CD4-positive, alpha-beta T cell treated with Interleukin-17A for 1 hour (primary cell): Measurements from ENCODE around the gene NTM.
"Not testable (repeated sequence)": the region's sequence is repeated elsewhere in the genome, so short reads cannot be mapped to it uniquely, and the experiment has no call there.

Experiments used
- DNase-seq: peaks from one replicate; pipeline ENCODE4 v3.0.0-alpha.2; 2020

Gene NTM

DNA sequence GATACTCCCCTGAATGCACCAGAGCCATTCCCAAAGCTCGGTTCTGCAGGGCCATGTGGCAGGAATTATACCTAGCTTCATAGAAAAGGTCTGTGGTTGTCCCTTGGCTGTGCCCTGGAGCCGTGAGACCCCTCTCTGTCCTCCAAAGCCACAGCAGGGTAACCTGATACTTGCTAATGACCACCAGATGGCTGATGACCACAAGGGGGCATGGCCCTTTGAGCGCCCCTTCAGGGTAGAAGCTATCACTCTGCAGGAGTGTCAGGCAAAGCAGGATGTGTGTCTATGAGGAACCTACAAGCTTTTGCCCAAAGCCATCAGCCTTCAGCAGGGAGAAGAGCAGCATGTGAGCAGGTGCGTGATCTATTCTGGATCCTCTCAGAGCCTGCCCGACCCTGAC lies 95.3 kb downstream of the NTM start:
- no peak for DNase-seq

DNA sequence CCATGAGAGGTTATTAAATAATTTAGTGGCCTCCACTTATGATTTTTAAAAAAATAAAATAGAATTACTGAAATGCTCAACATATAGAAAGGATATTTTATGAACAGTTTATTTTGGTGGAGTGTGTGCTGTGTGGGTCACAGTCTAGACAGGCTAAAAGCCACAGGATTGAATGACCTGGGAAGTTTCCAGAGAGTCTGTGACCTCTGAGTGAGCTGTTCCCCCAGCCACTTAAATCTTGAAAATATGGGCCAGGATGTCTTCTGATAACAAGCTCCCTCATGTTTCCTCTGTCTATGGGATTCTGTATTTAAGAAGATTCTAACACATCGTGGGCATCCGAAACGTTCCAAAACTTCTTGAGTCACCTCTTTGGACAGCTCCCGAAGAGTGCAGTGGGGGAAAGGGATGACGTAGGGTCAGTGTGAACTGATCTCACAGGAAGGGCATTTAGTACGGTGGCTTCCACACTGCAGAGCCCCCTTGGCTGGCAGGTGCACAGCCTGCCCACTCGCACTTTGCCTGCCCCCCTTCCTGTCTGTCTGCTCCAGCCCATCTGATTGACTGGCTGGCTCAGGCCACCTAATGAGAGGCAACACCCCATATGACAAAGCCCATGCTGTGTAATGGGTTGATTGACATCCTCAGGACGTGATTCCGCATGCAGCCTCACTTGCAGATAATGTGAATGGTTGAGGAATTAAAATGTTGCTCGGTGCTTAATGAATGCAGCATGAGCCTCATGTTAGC lies 97.4 kb downstream of the NTM start:
- DNase-seq = no peak

DNA sequence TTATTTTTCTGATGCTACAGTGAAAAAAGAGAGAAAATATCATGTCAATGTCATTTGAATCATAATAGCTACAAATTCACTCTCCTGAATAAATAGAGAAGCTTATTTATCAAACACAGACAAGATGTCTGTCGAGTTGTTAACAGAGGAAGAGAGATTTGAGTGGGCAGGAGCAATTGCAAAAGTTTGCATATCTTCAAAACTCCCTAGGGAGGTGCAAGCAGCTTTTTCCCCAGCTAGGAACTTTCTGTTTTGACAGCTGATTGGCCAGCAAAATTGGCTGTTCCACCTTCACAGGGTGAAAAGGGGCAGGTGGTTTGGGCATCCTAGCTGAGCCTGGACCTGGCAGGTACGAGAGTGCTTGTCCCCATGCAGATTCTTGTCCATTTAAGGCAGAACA lies 98.2 kb downstream of the NTM start:
- no peak for DNase-seq

DNA sequence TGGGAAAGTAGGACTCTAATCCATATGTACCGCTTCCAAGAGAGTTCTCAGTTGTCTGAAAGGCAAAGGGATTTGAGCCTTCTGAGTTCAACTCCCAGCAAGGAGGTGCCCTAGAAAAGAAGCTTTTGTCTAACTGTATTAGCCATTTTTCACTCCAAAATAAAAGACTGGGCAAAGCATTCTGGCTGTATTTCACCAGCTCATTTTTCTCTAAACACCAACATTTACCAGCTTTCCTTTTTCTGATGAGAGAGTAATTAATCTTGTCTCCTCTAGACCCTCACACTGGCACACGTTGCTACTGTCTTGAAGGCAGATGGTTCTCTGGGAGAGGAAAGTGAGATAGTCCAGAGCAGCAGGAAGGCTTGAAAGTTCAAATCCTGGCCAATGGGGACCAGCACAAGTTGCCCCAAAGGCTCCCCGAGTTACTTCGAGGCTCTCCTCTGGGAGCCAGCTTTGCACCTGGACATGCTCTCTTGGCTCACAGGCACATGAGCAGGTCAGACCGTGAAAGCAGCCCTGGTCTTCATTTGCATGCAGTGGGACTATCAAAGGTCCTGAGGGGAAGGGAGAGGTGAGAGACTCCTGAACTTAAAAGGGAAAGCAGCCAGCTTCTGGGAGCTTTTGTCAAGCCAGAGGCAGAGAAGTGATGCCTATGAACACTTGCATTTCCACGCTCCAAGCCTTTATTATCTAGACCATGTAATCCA lies 100.0 kb downstream of the NTM start:
- no peak for DNase-seq

DNA sequence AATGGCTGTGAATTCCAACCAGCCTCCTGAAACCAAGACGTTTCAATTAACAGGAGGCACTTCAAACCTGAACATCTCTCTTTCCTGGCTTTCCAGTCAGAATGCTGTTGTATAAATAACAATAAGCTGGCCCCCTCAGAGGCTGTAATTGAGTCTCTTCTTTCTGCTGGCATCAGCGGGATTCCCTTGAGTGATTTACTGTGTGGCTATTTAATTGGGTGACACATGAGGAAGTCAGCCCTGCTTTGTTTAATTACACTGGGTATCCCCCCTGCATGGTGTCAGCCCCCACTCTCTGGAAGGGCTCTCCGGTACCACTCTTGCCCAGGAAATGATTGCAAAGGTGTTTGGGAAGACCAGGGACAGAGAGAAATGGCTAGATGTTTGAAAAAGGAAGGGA lies 101.6 kb downstream of the NTM start:
- no peak for DNase-seq

DNA sequence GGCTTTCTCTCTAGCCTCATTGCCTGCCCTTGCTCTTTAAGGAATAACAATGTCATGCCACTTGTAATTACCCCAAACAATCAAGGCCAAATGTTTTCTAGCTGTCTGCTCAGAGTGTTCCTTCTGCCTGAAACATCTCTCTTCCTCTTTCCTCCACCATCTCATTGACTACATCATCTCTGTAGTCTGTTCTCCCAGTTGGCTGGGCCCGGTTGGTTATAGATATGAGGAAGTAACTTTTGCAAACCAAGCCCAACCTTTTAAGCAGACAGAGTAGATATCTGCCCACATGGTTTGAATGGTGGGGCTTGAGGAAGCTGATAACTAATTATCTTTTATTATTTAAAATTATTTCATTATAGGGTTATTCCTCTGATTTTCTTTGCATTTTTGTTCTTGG lies 104.5 kb downstream of the NTM start:
- DNase-seq = no peak

DNA sequence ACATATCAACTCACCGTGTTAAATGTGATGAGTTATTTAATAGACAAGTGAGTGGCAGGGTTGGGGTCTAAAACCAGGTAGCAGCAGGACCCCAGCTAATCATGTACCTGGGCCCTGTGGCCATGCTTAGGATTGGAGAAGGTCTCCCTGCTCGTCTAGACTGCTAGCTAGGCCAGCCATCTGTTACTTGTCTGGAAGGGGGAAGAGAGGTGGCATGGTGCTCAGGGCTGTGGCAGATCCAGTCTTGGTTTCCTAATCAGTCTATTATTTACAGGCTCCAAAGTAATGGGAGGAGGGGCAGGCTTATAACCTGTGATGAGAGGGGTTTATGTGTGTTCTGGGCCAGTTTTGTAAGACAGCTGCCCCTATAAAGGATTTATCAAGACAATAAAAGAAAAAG lies 105.9 kb downstream of the NTM start:
- DNase-seq = no peak

DNA sequence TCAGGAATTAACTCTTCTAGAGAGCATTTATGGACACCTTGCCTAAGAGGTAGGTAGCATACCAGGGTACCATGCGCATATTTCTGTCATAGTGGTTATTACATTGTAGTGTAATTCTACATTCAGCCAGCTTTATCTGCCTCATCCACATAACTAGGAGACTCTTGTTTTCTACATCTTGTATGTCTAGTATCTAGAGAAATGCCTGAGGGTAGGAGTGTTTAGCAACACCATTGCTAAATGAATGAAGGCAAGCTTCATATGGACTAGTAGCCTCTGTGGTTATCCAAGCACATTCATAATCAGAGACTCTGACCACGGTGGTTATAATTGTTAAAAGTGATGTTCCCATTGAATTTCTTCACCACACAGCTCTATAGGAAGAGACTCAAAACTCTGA lies 107.9 kb downstream of the NTM start:
- DNase-seq = no peak

DNA sequence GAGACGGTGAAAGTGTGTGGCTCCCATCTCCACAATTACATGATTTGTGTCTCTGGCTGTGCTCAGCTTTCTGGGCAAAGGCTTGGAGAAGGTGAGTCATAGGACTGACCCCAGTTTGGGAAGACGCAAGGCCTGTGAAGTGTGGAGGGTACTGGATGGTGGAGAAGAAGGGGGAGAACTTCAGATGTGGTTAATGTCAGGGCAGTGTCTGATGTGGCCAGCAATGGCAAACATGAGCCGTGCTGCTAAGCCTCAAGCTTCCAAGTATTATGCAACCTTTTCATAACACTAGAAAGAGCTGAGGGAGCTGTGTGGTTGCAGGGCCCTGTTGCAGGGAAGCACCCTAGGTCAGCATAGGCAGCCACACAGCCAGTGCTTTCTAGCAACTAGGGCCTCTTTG lies 110.9 kb downstream of the NTM start:
- no peak for DNase-seq

DNA sequence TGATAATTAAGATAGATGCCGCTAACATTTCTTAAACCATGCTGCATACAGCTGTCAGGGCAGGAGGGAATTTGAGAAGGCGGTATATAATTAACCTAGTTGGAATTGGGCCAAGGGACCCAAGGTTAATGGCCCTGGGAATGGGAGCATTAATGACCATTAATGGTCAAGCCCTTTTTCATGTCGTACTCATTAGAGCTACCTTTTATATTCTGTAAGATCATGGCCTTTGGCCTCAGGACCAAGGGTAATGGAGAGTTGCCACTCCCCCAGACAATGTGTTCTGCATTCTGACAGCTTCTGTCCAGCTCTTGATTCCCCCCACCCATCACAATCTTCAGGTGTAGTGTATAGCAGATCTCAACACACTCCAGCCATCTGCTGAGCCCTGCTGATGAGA lies 111.6 kb downstream of the NTM start:
- DNase-seq = no peak

DNA sequence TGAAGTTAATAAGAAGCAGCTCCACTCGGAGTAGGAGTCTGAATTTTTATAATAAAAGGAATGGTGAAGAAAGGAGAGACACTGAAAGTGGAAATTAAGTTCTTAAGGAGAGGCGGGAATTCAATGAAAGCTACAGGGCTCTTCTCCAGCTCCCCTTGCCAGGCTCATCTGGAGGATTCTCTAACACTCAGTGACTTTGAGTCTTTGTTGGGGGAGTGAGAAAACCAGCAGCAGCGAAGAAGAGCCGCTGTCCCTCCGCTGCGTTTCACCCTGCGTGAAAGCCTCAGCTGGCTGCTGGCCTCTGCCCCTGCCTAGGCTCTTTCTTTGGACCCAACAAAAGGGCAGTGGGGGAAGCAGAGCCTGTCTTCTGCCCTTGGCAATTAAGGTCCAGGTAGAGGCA lies 113.0 kb downstream of the NTM start:
- DNase-seq = no peak

DNA sequence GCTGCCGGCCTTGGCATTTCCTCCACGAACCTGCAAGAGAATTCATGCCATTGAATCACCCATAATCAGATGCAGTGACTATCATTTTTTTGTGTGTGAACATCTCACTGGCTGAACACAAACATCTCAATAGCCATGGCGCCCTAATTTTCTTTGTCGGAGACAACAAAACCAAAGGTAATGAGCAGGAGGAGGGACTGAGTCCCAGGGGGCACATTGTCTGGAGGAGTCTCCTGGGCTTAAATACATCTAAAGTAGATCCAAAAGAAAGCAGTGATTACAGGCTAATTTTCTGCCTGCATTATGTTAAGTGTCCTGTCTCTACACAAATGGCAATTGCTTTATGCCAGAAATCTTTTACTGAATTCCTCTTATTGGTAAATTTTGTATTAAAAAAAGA lies 113.5 kb downstream of the NTM start:
- no peak for DNase-seq

DNA sequence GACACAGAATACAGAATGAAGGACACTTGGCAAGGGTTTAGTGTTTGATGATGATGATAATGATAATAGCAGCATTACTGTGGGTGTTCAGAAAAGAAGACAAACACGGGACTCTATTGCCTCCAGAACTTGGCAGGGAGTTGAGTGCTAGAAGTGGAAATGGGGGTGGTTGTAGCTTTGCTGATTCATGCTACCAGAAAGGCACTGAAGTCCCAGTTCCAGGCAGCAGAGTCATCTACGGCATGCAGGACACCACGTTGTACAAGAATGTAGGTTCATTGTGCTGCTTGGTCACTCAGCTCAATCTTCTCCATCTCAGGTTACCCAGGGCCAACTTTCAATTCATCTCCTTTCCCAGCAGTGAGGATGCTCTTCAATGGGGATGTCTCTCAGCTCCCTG lies 115.7 kb downstream of the NTM start:
- no peak for DNase-seq

DNA sequence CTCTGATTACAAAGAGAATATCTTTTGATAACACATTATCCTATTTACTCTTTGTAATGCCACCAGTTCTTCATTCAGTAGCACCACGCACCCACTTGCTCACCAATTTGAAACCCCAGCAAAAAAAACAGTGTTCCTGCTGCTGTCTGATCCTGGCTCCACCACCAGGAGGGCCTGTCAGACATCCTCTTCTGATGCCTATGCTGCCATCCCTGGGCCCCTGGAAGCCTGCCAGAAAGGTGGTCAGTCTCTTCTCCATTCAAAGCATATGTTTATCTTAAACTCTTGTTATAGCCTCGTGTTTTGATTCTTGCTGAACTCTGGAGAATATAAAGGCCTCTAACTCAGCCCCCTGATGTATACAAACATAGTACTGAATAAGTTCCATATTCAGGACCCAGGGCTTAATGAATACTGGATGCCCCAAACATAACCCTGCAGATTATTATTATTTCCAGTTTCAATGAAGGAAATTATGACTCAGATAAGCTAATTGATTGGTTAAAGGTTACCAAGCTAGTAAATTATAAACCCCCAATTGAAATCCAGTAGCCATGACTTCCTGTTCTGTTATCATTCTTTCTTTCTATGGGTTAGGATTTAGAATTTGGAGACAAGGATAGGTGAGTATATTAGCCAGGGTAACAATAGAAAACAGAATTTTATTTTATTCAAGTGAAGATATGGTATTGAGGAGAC lies 116.7 kb downstream of the NTM start:
- DNase-seq = no peak

DNA sequence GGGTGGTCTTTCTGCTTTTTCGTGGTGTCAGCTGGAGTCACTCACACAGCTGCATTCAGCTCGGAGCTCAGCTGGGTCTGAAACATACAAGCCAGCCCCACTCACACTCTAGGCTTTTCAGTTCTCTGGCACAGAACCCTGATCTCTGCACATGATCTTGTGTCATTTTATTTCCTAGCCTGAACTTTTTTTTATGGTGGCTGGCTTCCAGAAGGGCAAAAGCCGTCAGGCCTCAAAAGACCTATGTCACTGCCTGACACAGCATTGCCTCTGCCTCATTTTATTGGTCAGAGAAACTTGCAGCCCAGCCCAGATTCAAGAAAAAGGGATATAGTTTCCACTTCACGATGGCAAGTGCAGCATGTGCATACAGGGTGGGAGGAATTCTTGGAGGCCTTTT lies 117.8 kb downstream of the NTM start:
- no peak for DNase-seq

DNA sequence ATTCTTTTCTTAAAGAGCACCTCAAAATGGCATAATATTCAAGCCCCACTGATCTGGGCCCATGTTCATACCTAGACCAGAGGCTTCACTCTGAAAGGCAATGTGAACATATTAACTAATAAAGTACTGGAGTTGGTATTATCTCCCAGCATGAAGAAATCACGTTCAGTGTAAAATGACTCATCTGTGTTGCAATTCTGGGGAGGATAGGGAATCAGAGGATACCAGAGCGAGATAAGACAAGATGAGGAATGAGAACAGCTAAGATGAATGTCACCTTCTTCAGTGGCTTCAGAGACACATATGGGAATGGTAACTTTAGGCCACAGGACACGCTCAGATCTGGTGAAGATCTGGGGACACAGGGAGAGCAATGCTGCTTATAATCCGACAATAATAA lies 121.1 kb downstream of the NTM start:
- no peak for DNase-seq

DNA sequence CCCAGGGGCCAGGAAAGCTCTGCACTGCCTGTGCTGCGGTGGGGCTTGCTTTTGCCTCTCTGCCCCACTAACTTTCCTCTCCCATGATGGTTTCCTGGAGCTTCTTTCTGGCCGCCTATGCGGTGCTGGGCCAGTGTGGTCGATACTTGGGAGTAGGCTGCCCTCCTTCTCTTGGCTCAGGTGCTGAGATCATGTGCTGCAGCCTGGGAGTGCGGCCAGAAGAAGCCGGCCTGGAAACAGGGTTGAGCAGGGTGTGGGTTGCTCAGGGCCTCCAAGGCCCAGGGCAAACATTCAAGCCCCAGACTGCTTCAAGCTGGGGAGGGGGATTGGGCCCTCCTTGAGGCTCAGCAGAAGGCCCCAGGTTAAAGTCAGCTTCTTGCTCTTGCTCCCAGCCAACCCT lies 125.0 kb downstream of the NTM start:
- no peak for DNase-seq

DNA sequence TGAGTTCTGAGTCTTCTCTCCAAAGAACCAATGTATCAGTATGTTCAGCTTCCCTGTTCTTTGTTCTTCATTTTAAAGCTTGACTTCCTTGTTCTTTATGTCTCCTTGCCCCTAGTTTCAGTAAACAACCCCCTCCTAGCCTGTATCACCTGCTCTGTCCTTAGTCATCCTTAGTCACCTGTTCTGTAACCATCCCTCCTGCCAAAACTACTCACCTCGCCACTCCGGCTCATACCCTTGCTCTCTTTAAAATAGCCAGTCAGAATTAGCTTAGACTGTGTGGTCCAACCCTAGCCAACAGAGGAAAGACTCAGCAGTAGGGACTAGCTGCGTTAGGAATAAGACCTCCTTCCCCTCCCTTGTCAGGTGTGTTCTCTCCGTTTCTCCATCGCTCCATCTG lies 127.3 kb downstream of the NTM start:
- DNase-seq = not testable (repeated sequence)

DNA sequence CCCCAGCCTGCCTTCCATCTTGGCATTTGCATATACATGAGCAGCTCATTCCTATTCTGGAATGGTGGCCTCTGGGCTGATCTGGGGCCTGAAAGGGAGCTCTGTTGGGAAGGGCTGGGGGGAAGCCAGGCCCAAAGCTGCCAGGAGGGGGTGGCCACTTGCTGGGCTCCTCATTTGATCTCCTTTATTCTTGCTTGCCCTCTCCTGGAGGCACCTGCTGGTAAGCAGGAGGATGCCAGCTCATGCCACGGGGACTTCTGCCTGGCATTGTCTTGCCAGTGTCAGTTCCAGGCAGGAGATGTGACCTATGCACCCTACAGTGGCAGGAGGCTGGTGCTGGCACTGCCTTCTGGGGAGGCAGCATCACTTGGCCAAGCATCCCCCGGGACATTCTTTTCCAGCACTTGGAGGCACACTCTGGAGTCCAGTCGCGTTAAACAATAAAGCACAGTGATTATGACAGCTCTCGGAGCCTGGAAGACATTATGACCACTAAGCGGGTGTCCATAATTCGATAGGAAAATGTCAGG lies 128.3 kb downstream of the NTM start:
- DNase-seq = no peak

DNA sequence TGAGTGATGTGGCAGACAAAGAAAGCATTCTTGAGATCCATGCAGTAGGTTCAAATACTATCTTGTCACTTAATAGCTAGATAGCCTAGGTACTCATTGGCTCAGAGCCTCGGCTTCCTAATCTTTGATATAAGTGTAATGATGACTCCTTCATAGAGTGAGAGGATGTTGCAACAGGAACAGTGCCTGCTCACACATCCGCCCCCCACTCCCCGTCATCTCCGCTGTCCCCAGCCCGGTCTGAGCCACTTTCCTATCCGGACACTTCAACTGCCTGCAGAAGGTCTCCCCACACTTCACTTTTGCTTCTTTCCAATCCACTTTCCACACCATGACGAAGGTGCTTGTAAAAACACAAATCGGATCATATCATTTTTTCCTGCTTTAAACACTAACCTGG lies 128.8 kb downstream of the NTM start:
- DNase-seq = no peak

DNA sequence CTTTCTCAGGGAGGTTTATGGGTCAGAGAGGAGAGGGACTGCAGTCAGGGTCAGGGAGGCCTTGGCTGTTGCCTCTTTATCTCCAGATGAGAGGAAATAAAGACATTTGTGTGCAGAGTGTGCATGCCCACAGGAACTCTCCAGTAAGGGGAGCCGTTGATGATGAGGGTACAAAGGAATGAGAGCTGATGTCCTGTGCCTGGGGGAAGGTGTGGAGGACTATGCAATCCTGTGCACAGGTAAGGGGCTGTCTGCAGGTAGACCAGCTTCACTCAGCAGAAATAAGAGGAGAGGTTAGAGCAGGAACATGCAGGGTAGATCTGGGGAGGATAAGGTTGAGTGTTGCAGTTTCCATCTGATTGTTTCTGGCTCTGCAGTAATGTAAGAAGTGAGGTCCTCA lies 132.6 kb downstream of the NTM start:
- no peak for DNase-seq

DNA sequence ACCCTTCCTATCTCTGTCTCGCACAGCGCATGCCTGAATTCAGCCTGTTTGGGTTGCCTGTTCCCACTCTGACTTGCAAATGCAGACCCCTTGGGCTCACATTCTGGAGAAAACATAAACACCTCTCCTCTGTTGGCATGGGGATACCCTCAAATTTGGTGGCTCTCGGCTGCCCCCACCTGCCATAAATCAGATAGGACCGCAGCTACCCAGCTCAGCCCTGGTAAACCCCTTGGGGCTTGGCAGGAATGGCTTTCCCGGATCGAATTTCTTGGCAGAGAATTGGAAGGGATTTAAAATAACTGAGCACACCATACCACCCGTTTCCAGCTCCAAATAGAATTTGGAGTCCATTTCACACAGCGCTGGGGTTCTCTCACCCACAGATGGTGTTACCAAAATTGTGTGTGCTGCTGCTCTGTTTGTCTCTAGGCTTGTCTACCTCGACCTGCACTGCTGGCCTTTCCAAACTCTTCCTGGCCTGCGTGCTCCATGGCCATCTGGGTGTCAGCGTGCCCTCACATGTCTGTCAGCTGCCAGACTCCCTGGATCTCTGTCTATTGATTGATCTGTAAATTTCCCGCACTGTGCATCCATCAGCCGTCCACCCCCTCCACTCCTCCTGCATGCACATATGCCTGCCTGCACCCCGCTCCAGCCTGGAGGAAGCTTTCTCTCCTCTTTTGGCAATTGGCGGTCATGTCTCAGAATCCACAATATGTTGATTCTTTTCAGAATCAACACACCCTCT lies 134.0 kb downstream of the NTM start:
- no peak for DNase-seq

DNA sequence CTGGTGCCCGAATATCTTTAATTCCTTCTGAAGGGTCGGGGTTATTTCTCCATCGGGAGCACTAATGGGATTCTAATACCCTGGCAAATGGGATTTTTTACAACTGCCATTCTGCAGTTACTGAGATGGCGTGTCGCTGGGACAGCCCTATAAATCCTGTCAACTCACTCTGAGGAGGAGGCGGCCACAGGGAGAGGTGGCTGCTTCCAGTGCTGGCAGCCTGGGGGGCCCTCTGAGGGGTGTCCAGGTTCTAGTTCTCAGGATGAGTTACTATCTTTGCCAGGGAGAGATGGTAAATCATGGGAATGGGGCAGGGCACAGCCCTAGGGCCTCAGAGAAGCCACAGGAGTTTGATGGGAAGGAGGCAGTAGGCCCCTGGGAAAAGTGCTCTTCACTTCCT lies 135.9 kb downstream of the NTM start:
- DNase-seq = no peak
